ENCODE data around the gene MAT2A.
A peak's percentile ranks its signal among the peaks of the same experiment; 100 is the strongest.
"Not testable (repeated sequence)": the region's sequence is repeated elsewhere in the genome, so short reads cannot be mapped to it uniquely, and the experiment has no call there.

Gene MAT2A

GRCh38 chr2:85544254-85544691, 5.3 kb downstream of the MAT2A start:
- H3K9ac ChIP-seq (ENCODE audit: low read length); H3K4me3 ChIP-seq (ENCODE audit: low read length); H3K27ac ChIP-seq (ENCODE audit: low read depth, low read length); H3K27me3 ChIP-seq (ENCODE audit: control insufficient read depth, insufficient read depth, low read length): not testable (repeated sequence)
- Histone ChIP-seq H3K36me3 (ENCODE audit: control insufficient read depth, insufficient read depth, low read length) (peaks cover 36% of the 10 kb centered on the region), H3K4me1 (ENCODE audit: control insufficient read depth, insufficient read depth, low read length) (peaks cover 20% of the 10 kb centered on the region)

- H3K27me3 ChIP-seq (ENCODE audit: control insufficient read depth, insufficient read depth, low read length), result not testable (repeated sequence)
- peaks cover 20% of the 10 kb centered on the region for H3K4me1 ChIP-seq (ENCODE audit: control insufficient read depth, insufficient read depth, low read length)
- H3K36me3 ChIP-seq (ENCODE audit: control insufficient read depth, insufficient read depth, low read length), result peaks cover 36% of the 10 kb centered on the region
Measured at GRCh38 chr2:85544915-85545779, 6.2 kb downstream of the MAT2A start.

GRCh38 chr2:85545780-85546240, 6.8 kb downstream of the MAT2A start:
- peaks cover 36% of the 10 kb centered on the region for H3K36me3 ChIP-seq (ENCODE audit: control insufficient read depth, insufficient read depth, low read length)
- no peak overlapping the region for H3K4me3 ChIP-seq (ENCODE audit: low read length)
- H3K27me3 ChIP-seq (ENCODE audit: control insufficient read depth, insufficient read depth, low read length), result no peaks in the 10 kb centered on the region
- no peak overlapping the region for H3K9ac ChIP-seq (ENCODE audit: low read length)
- H3K27ac ChIP-seq (ENCODE audit: low read depth, low read length), result no peak overlapping the region
- peaks cover 20% of the 10 kb centered on the region for H3K4me1 ChIP-seq (ENCODE audit: control insufficient read depth, insufficient read depth, low read length)

More at GRCh38 chr2:85544915-85545779, 6.2 kb downstream of the MAT2A start:
- not testable (repeated sequence) for H3K4me3 ChIP-seq (ENCODE audit: low read length); H3K9ac ChIP-seq (ENCODE audit: low read length)
- peak overlapping the region; percentile 33 for H3K27ac ChIP-seq (ENCODE audit: low read depth, low read length)

- peaks cover 8% of the 10 kb centered on the region for H3K4me1 ChIP-seq (ENCODE audit: control insufficient read depth, insufficient read depth, low read length)
- H3K36me3 ChIP-seq (ENCODE audit: control insufficient read depth, insufficient read depth, low read length), result peaks cover 29% of the 10 kb centered on the region
- no peak overlapping the region for H3K9ac ChIP-seq (ENCODE audit: low read length)
- H3K4me3 ChIP-seq (ENCODE audit: low read length), result no peak overlapping the region
- no peak overlapping the region for H3K27ac ChIP-seq (ENCODE audit: low read depth, low read length)
- H3K27me3 ChIP-seq (ENCODE audit: control insufficient read depth, insufficient read depth, low read length), result no peaks in the 10 kb centered on the region
Measured at GRCh38 chr2:85547089-85547858, 8.3 kb downstream of the MAT2A start.

- Histone ChIP-seq H3K4me3 (ENCODE audit: low read length) (no peak overlapping the region), H3K36me3 (ENCODE audit: control insufficient read depth, insufficient read depth, low read length) (peaks cover 27% of the 10 kb centered on the region), H3K4me1 (ENCODE audit: control insufficient read depth, insufficient read depth, low read length) (peaks cover 2% of the 10 kb centered on the region), H3K27ac (ENCODE audit: low read depth, low read length) (no peak overlapping the region), H3K9ac (ENCODE audit: low read length) (no peak overlapping the region), H3K27me3 (ENCODE audit: control insufficient read depth, insufficient read depth, low read length) (no peaks in the 10 kb centered on the region)
Measured at GRCh38 chr2:85547859-85548607, 9.1 kb downstream of the MAT2A start.

- Histone ChIP-seq H3K4me1 (ENCODE audit: control insufficient read depth, insufficient read depth, low read length) (peaks cover 2% of the 10 kb centered on the region), H3K27ac (ENCODE audit: low read depth, low read length) (no peak overlapping the region), H3K9ac (ENCODE audit: low read length) (no peak overlapping the region), H3K4me3 (ENCODE audit: low read length) (no peak overlapping the region), H3K27me3 (ENCODE audit: control insufficient read depth, insufficient read depth, low read length) (no peaks in the 10 kb centered on the region), H3K36me3 (ENCODE audit: control insufficient read depth, insufficient read depth, low read length) (peaks cover 28% of the 10 kb centered on the region)
Measured at GRCh38 chr2:85548608-85548900, 9.6 kb downstream of the MAT2A start.

- Histone ChIP-seq H3K27ac (ENCODE audit: low read depth, low read length) (no peak overlapping the region), H3K36me3 (ENCODE audit: control insufficient read depth, insufficient read depth, low read length) (peaks cover 31% of the 10 kb centered on the region), H3K27me3 (ENCODE audit: control insufficient read depth, insufficient read depth, low read length) (no peaks in the 10 kb centered on the region)
Measured at GRCh38 chr2:85549095-85549494, 10.1 kb downstream of the MAT2A start.

GRCh38 chr2:85549826-85550225, 10.9 kb downstream of the MAT2A start:
- H3K27ac ChIP-seq (ENCODE audit: low read depth, low read length), result no peak overlapping the region
- H3K4me1 ChIP-seq (ENCODE audit: control insufficient read depth, insufficient read depth, low read length), result no peaks in the 10 kb centered on the region
- no peaks in the 10 kb centered on the region for H3K27me3 ChIP-seq (ENCODE audit: control insufficient read depth, insufficient read depth, low read length)
- H3K9ac ChIP-seq (ENCODE audit: low read length), result no peak overlapping the region
- H3K4me3 ChIP-seq (ENCODE audit: low read length), result no peak overlapping the region
- peaks cover 32% of the 10 kb centered on the region for H3K36me3 ChIP-seq (ENCODE audit: control insufficient read depth, insufficient read depth, low read length)

More at GRCh38 chr2:85549095-85549494, 10.1 kb downstream of the MAT2A start:
- Histone ChIP-seq H3K9ac (ENCODE audit: low read length) (no peak overlapping the region), H3K4me3 (ENCODE audit: low read length) (no peak overlapping the region), H3K4me1 (ENCODE audit: control insufficient read depth, insufficient read depth, low read length) (peaks cover 2% of the 10 kb centered on the region)

GRCh38 chr2:85550486-85550885, 11.5 kb downstream of the MAT2A start:
- Histone ChIP-seq H3K4me1 (ENCODE audit: control insufficient read depth, insufficient read depth, low read length) (no peaks in the 10 kb centered on the region), H3K36me3 (ENCODE audit: control insufficient read depth, insufficient read depth, low read length) (peaks cover 38% of the 10 kb centered on the region), H3K4me3 (ENCODE audit: low read length) (no peak overlapping the region), H3K27me3 (ENCODE audit: control insufficient read depth, insufficient read depth, low read length) (no peaks in the 10 kb centered on the region), H3K27ac (ENCODE audit: low read depth, low read length) (no peak overlapping the region), H3K9ac (ENCODE audit: low read length) (no peak overlapping the region)

GRCh38 chr2:85551698-85552678, 13.0 kb downstream of the MAT2A start:
- Histone ChIP-seq H3K36me3 (ENCODE audit: control insufficient read depth, insufficient read depth, low read length) (peaks cover 31% of the 10 kb centered on the region), H3K4me3 (ENCODE audit: low read length) (no peak overlapping the region), H3K27me3 (ENCODE audit: control insufficient read depth, insufficient read depth, low read length) (no peaks in the 10 kb centered on the region), H3K9ac (ENCODE audit: low read length) (no peak overlapping the region), H3K27ac (ENCODE audit: low read depth, low read length) (no peak overlapping the region), H3K4me1 (ENCODE audit: control insufficient read depth, insufficient read depth, low read length) (no peaks in the 10 kb centered on the region)

- H3K27me3 ChIP-seq (ENCODE audit: control insufficient read depth, insufficient read depth, low read length), result no peaks in the 10 kb centered on the region
- H3K4me1 ChIP-seq (ENCODE audit: control insufficient read depth, insufficient read depth, low read length), result no peaks in the 10 kb centered on the region
- peaks cover 30% of the 10 kb centered on the region for H3K36me3 ChIP-seq (ENCODE audit: control insufficient read depth, insufficient read depth, low read length)
- no peak overlapping the region for H3K9ac ChIP-seq (ENCODE audit: low read length)
- no peak overlapping the region for H3K4me3 ChIP-seq (ENCODE audit: low read length)
- no peak overlapping the region for H3K27ac ChIP-seq (ENCODE audit: low read depth, low read length)
Measured at GRCh38 chr2:85553184-85553583, 14.2 kb downstream of the MAT2A start.
